ENCODE measurements around the gene ERBB4.

The ERBB4 gene

GRCh38 chr2:212299943-212300342, 238.7 kb downstream of the ERBB4 start:
- Histone ChIP-seq H3K4me3 (ENCODE audit: low read length, poor library complexity, severe bottlenecking) (no peak overlapping the region), H3F3A (ENCODE audit: low read depth) (no peaks in the 10 kb centered on the region), H4K20me1 (ENCODE audit: insufficient read depth, low read length, poor library complexity, severe bottlenecking) (no peaks in the 10 kb centered on the region), H3K9me2 (replicated peaks; ENCODE audit: low read depth, low read length) (no peaks in the 10 kb centered on the region), H3K27me3 (ENCODE audit: insufficient read depth, low read length, poor library complexity, severe bottlenecking) (no peaks in the 10 kb centered on the region), H3K4me2 (ENCODE audit: low read depth, low read length, poor library complexity, severe bottlenecking) (no peak overlapping the region), H3K4me1 (ENCODE audit: insufficient read depth, low read length, poor library complexity, severe bottlenecking) (peaks cover 20% of the 10 kb centered on the region), H3K79me2 (ENCODE audit: insufficient read depth, low read length) (no peaks in the 10 kb centered on the region), H3K9me3 (ENCODE audit: insufficient read depth, low read depth, low read length) (no peaks in the 10 kb centered on the region), H3K36me3 (ENCODE audit: insufficient read depth, low read length) (no peaks in the 10 kb centered on the region), H2AFZ (ENCODE audit: low read length) (no peak overlapping the region), H3K9ac (ENCODE audit: low read depth, low read length, poor library complexity, severe bottlenecking) (no peak overlapping the region)
- TF ChIP-seq EZH2phosphoT487 (IDR thresholded peaks at IDR 0.05; ENCODE audit: borderline replicate concordance), result no peak
- no peak for TF ChIP-seq CTCF (conservative IDR thresholded peaks at IDR 0.05; ENCODE audit: low read length)

- H3K36me3 ChIP-seq (ENCODE audit: insufficient read depth, low read length), result no peaks in the 10 kb centered on the region
- no peak overlapping the region for H3K9ac ChIP-seq (ENCODE audit: low read depth, low read length, poor library complexity, severe bottlenecking)
- no peaks in the 10 kb centered on the region for H3K27me3 ChIP-seq (ENCODE audit: insufficient read depth, low read length, poor library complexity, severe bottlenecking)
- no peak overlapping the region for H2AFZ ChIP-seq (ENCODE audit: low read length)
- H3K9me2 ChIP-seq (replicated peaks; ENCODE audit: low read depth, low read length), result no peaks in the 10 kb centered on the region
- no peaks in the 10 kb centered on the region for H3F3A ChIP-seq (ENCODE audit: low read depth)
- H3K9me3 ChIP-seq (ENCODE audit: insufficient read depth, low read depth, low read length), result no peaks in the 10 kb centered on the region
- H3K4me3 ChIP-seq (ENCODE audit: low read length, poor library complexity, severe bottlenecking), result no peak overlapping the region
- no peaks in the 10 kb centered on the region for H3K79me2 ChIP-seq (ENCODE audit: insufficient read depth, low read length)
- TF ChIP-seq CTCF (conservative IDR thresholded peaks at IDR 0.05; ENCODE audit: low read length) (no peak), EZH2phosphoT487 (IDR thresholded peaks at IDR 0.05; ENCODE audit: borderline replicate concordance) (no peak)
- H4K20me1 ChIP-seq (ENCODE audit: insufficient read depth, low read length, poor library complexity, severe bottlenecking), result no peaks in the 10 kb centered on the region
- no peak overlapping the region for H3K4me2 ChIP-seq (ENCODE audit: low read depth, low read length, poor library complexity, severe bottlenecking)
- H3K4me1 ChIP-seq (ENCODE audit: insufficient read depth, low read length, poor library complexity, severe bottlenecking), result peaks cover 20% of the 10 kb centered on the region
Measured at GRCh38 chr2:212299333-212299732, 239.3 kb downstream of the ERBB4 start.

- Histone ChIP-seq H2AFZ (ENCODE audit: low read length) (no peak overlapping the region), H3K36me3 (ENCODE audit: insufficient read depth, low read length) (no peaks in the 10 kb centered on the region), H3K9me3 (ENCODE audit: insufficient read depth, low read depth, low read length) (no peaks in the 10 kb centered on the region), H3K79me2 (ENCODE audit: insufficient read depth, low read length) (no peaks in the 10 kb centered on the region), H3K9me2 (replicated peaks; ENCODE audit: low read depth, low read length) (no peaks in the 10 kb centered on the region), H3K27me3 (ENCODE audit: insufficient read depth, low read length, poor library complexity, severe bottlenecking) (no peaks in the 10 kb centered on the region), H4K20me1 (ENCODE audit: insufficient read depth, low read length, poor library complexity, severe bottlenecking) (no peaks in the 10 kb centered on the region), H3F3A (ENCODE audit: low read depth) (no peaks in the 10 kb centered on the region), H3K9ac (ENCODE audit: low read depth, low read length, poor library complexity, severe bottlenecking) (no peak overlapping the region), H3K4me3 (ENCODE audit: low read length, poor library complexity, severe bottlenecking) (no peak overlapping the region), H3K4me1 (ENCODE audit: insufficient read depth, low read length, poor library complexity, severe bottlenecking) (peaks cover 8% of the 10 kb centered on the region), H3K4me2 (ENCODE audit: low read depth, low read length, poor library complexity, severe bottlenecking) (no peak overlapping the region)
- TF ChIP-seq CTCF (conservative IDR thresholded peaks at IDR 0.05; ENCODE audit: low read length), result no peak
Measured at GRCh38 chr2:212295571-212295970, 243.0 kb downstream of the ERBB4 start.
